SK-N-SH (cell line): ENCODE data around the gene TNFRSF1A. TPM values are rescaled to one million over a fixed set of nuclear protein-coding genes. Genes with fewer than 3 reads are reported as not detected.
"Not testable (repeated sequence)": the region's sequence is repeated elsewhere in the genome, so short reads cannot be mapped to it uniquely, and the experiment has no call there.

Experiments used
- CTCF ChIA-PET: fragments of 300-600, 350-600 bp; formaldehyde crosslinking; extraction: SDS; loops from one replicate; lab custom pipeline; 2021; lab: Yijun Ruan, JAX
- POLR2A ChIA-PET: fragments of 350-600 bp; sonication (Branson Sonifier 250); formaldehyde crosslinking; extraction: SDS; loops from one replicate; lab custom pipeline; 2020; ENCODE audit warnings: antibody characterized with exemption, inconsistent platforms; lab: Yijun Ruan, JAX
- DNase-seq: peaks from one replicate; pipeline ENCODE4 v3.0.0; 2012
- H2AFZ ChIP-seq: fragments of 200-600 bp; sonication (generic); 2 replicates; pipeline ENCODE4 v1.8.1; 2016; ENCODE audit warnings: antibody characterized with exemption, mild to moderate bottlenecking, low read depth
- H3F3A ChIP-seq: fragments of 200-600 bp; sonication (generic); replicated peaks from 2 replicates; pipeline ENCODE3; 2016; ENCODE audit warnings: antibody characterized with exemption, mild to moderate bottlenecking; ENCODE audit not compliant: insufficient read depth
- H3K27ac ChIP-seq, 2 experiments: fragments of 200-500 bp in 1 of 2; fragments of 200-600 bp in 1 of 2; sonication (Bioruptor generic) in 1 of 2; sonication (generic), shearing (Covaris generic) in 1 of 2; 2 replicates each; pipeline versions ENCODE4 v1.5.1 to v1.6.1; 2014 to 2016; ENCODE audit warnings: low read depth in 2 of 2, inconsistent platforms in 1 of 2, low read length in 1 of 2, mild to moderate bottlenecking in 1 of 2, mixed read lengths in 1 of 2
- H3K27me3 ChIP-seq: fragments of 200-600 bp; sonication (generic), shearing (Covaris generic); 2 replicates; pipeline ENCODE4 v1.6.1; 2016; ENCODE audit warnings: mixed run types; ENCODE audit not compliant: insufficient read depth
- H3K36me3 ChIP-seq, 2 experiments: fragments of 200-500 bp in 1 of 2; fragments of 200-600 bp in 1 of 2; sonication (Bioruptor generic) in 1 of 2; sonication (generic) in 1 of 2; replicated peaks in 1 of 2; 2 replicates each; pipeline versions ENCODE3 to v1.5.1; 2014 to 2016; ENCODE audit warnings: low read length in 1 of 2, mild to moderate bottlenecking in 1 of 2; ENCODE audit not compliant: insufficient read depth in 2 of 2, control insufficient read depth in 1 of 2
- H3K4me1 ChIP-seq, 2 experiments: fragments of 200-500 bp in 1 of 2; fragments of 200-600 bp in 1 of 2; sonication (Bioruptor generic) in 1 of 2; sonication (generic), shearing (Covaris generic) in 1 of 2; 2 replicates each; pipeline versions ENCODE4 v1.5.1 to v1.6.1; 2014 to 2016; ENCODE audit warnings: low read depth in 1 of 2, low read length in 1 of 2, mixed run types in 1 of 2; ENCODE audit not compliant: insufficient read depth in 2 of 2, control insufficient read depth in 1 of 2
- H3K4me2 ChIP-seq: fragments of 200-600 bp; sonication (generic), shearing (Covaris generic); 2 replicates; pipeline ENCODE4 v1.6.1; 2017; ENCODE audit warnings: mixed run types
- H3K4me3 ChIP-seq, 2 experiments: fragments of 200-500 bp in 1 of 2; fragments of 200-600 bp in 1 of 2; sonication (Bioruptor generic) in 1 of 2; sonication (generic), shearing (Covaris generic) in 1 of 2; 2 replicates each; pipeline versions ENCODE4 v1.5.1 to v1.8.1; 2014 to 2016; ENCODE audit warnings: low read depth in 2 of 2, inconsistent platforms in 1 of 2, low read length in 1 of 2, mild to moderate bottlenecking in 1 of 2, mixed read lengths in 1 of 2, moderate library complexity in 1 of 2
- H3K79me2 ChIP-seq: fragments of 200-600 bp; sonication (generic); 2 replicates; pipeline ENCODE4 v1.8.1; 2017; ENCODE audit warnings: mild to moderate bottlenecking; ENCODE audit not compliant: insufficient read depth
- H3K9ac ChIP-seq: fragments of 200-600 bp; sonication (generic); 2 replicates; pipeline ENCODE4 v1.6.1; 2017; ENCODE audit warnings: mixed run types
- H3K9me2 ChIP-seq: fragments of 200-600 bp; sonication (generic); 2 replicates; pipeline ENCODE4 v1.6.1; 2017; ENCODE audit warnings: mixed run types
- H3K9me3 ChIP-seq: fragments of 200-600 bp; sonication (generic); 2 replicates; pipeline ENCODE4 v1.6.1; 2017; ENCODE audit warnings: mixed run types, mild to moderate bottlenecking, moderate library complexity
- H4K20me1 ChIP-seq: fragments of 200-600 bp; sonication (generic); 2 replicates; pipeline ENCODE4 v1.6.1; 2017; ENCODE audit warnings: mild to moderate bottlenecking, mixed run types; ENCODE audit not compliant: insufficient read depth
- EP300 ChIP-seq, 2 experiments: IDR thresholded peaks; 2 replicates each; pipeline versions ENCODE4 v1.4.0 to v1.6.1; 2012; ENCODE audit warnings: borderline replicate concordance in 1 of 2, low read depth in 1 of 2, low read length in 1 of 2
- FOSL2 ChIP-seq: IDR thresholded peaks from 2 replicates; pipeline ENCODE4 v1.4.0; 2012; ENCODE audit warnings: low read depth, mild to moderate bottlenecking, moderate library complexity, borderline replicate concordance
- MAX ChIP-seq: IDR thresholded peaks from 2 replicates; pipeline ENCODE4 v1.4.0; 2012; ENCODE audit warnings: low read depth
- MEF2A ChIP-seq: IDR thresholded peaks from 2 replicates; pipeline ENCODE4 v1.4.0; 2012; ENCODE audit warnings: low read depth, borderline replicate concordance
- NRF1 ChIP-seq: IDR thresholded peaks from 2 replicates; pipeline ENCODE4 v1.6.1; 2012; ENCODE audit warnings: low read depth, mild to moderate bottlenecking, low read length
- PBX3 ChIP-seq: IDR thresholded peaks from 2 replicates; pipeline ENCODE4; 2012
- POLR2AphosphoS5 ChIP-seq: IDR thresholded peaks from 2 replicates; pipeline ENCODE4 v1.6.1; 2012; ENCODE audit warnings: low read depth, low read length
- RAD21 ChIP-seq: IDR thresholded peaks from 2 replicates; pipeline ENCODE4 v1.6.1; 2012; ENCODE audit warnings: mild to moderate bottlenecking, low read length
- RXRA ChIP-seq: IDR thresholded peaks from 2 replicates; pipeline ENCODE4 v1.4.0; 2012; ENCODE audit warnings: low read depth, mild to moderate bottlenecking, borderline replicate concordance
- TAF1 ChIP-seq: IDR thresholded peaks from 2 replicates; pipeline ENCODE4 v1.6.1; 2012; ENCODE audit warnings: low read depth, mild to moderate bottlenecking, low read length, moderate library complexity, borderline replicate concordance
- TCF12 ChIP-seq: IDR thresholded peaks from 2 replicates; pipeline ENCODE4 v1.4.0; 2012
- TEAD4 ChIP-seq: IDR thresholded peaks from 2 replicates; pipeline ENCODE4 v1.4.0; 2012; ENCODE audit warnings: mild to moderate bottlenecking, borderline replicate concordance; ENCODE audit not compliant: insufficient read depth
- USF1 ChIP-seq: IDR thresholded peaks from 2 replicates; pipeline ENCODE4 v1.4.0; 2012; ENCODE audit warnings: low read depth, borderline replicate concordance
- YY1 ChIP-seq: IDR thresholded peaks from 2 replicates; pipeline ENCODE4 v1.4.0; 2012; ENCODE audit warnings: low read depth, mild to moderate bottlenecking
- WGBS: methylation state at CpG from one replicate; pipeline ENCODE4 v1.1.6; 2017; ENCODE audit warnings: low lambda C conversion rate; 5-methylcytosine and 5-hydroxymethylcytosine counted together
- polyA plus RNA-seq, 3 experiments: library from polyadenylated mRNA; depleted of rRNA; stranded (reverse); fragments of >200 nt; gene quantifications; 2 replicates each; pipeline ENCODE4 v1.2.3, GENCODE V29; 2012

Gene TNFRSF1A
- polyA plus RNA-seq, 1 of the 3 experiments (the other 2 are of a cell fraction): 92.9 TPM

GRCh38 chr12:6340032-6340638 lies 1.7 kb downstream of the TNFRSF1A start:
- Histone ChIP-seq H3F3A (peaks cover 23% of the 10 kb centered on the region), H2AFZ (no peak overlapping the region), H3K36me3 (no peaks in the 10 kb centered on the region), H3K9ac (peak overlapping the region; percentile 99), H3K27me3 (no peaks in the 10 kb centered on the region), H3K4me2 (peak overlapping the region; percentile 88), H3K9me2 (no peaks in the 10 kb centered on the region), H3K27ac (peak overlapping the region; percentile 88 to 100), H4K20me1 (peaks cover 7% of the 10 kb centered on the region; the same call in 1 of the 2 replicates), H3K79me2 (peaks cover 65% of the 10 kb centered on the region)
- POLR2A ChIA-PET: interaction anchor here (0.6 kb wide), 1 partner anchor 10 kb away, joined by 3 read pairs; no protein-coding TSS in a partner anchor
- DNase-seq: no peak
- TF ChIP-seq NRF1 (no peak), RAD21 (no peak), FOSL2 (peak; percentile 16; the same call in 1 of the 2 replicates), TEAD4 (no peak), EP300 (IDR thresholded peaks at IDR 0.05; ENCODE audit: borderline replicate concordance in 1 of 2, low read depth in 1 of 2, low read length in 1 of 2) (no peak), TCF12 (peak; percentile 76), YY1 (no peak), PBX3 (0 out of 2 replicates have a peak, but pooled peaks have one; percentile 26), MAX (0 out of 2 replicates have a peak, but pooled peaks have one; percentile 42)
- TF ChIP-seq, all 33 proteins: peak for 4
- Histone ChIP-seq H3K9me3 (no peaks in the 10 kb centered on the region), H3K4me1 (peaks cover 44 to 49% of the 10 kb centered on the region in 2 experiments), H3K4me3 (peak overlapping the region; percentile 77 to 99)
- CTCF ChIA-PET: interaction anchor here (0.9 to 1.6 kb wide), 4 partner anchors 16 to 125 kb away, joined by 3 to 5 read pairs (median 3); no protein-coding TSS in a partner anchor
- WGBS: 20% methylated on average over 9 of the region's 9 CpGs

GRCh38 chr12:6338955-6339354 lies 2.9 kb downstream of the TNFRSF1A start:
- peaks cover 35% of the 10 kb centered on the region for H3F3A ChIP-seq
- H3K27me3 ChIP-seq: no peaks in the 10 kb centered on the region
- peak overlapping the region; percentile 77 to 99; a peak in 3 of 4 replicates for H3K4me3 ChIP-seq
- H3K9me2 ChIP-seq: no peaks in the 10 kb centered on the region
- no peak overlapping the region for H2AFZ ChIP-seq
- peaks cover 56 to 57% of the 10 kb centered on the region in 2 experiments for H3K4me1 ChIP-seq
- H4K20me1 ChIP-seq: peaks cover 7% of the 10 kb centered on the region; the same call in 1 of the 2 replicates
- 71% methylated on average over 3 of the region's 3 CpGs for WGBS
- CTCF ChIA-PET: interaction anchor here (0.7 to 2.6 kb wide), 4 partner anchors 13 to 126 kb away, joined by 3 to 9 read pairs (median 4); no protein-coding TSS in a partner anchor
- H3K79me2 ChIP-seq: peaks cover 77% of the 10 kb centered on the region
- peak overlapping the region in 1 of 2 experiments; percentile 100; a peak in 1 of 4 replicates for H3K27ac ChIP-seq
- no peak for DNase-seq
- H3K4me2 ChIP-seq: peak overlapping the region; percentile 88
- H3K9me3 ChIP-seq: no peaks in the 10 kb centered on the region
- TF ChIP-seq PBX3 (no peak), USF1 (no peak), RXRA (no peak), EP300 (IDR thresholded peaks at IDR 0.05; ENCODE audit: borderline replicate concordance in 1 of 2, low read depth in 1 of 2, low read length in 1 of 2) (no peak), TAF1 (no peak), MEF2A (no peak), POLR2AphosphoS5 (no peak), YY1 (no peak)
- TF ChIP-seq, all 33 proteins: peak for 0
- POLR2A ChIA-PET: interaction anchor here (1.1 kb wide), 1 partner anchor 13 kb away, joined by 3 read pairs; no protein-coding TSS in a partner anchor
- H3K36me3 ChIP-seq: peaks cover 1 to 9% of the 10 kb centered on the region in 2 experiments
- peak overlapping the region; percentile 99; the same call in 1 of the 2 replicates for H3K9ac ChIP-seq

GRCh38 chr12:6338536-6338935 lies 3.3 kb downstream of the TNFRSF1A start:
- peak overlapping the region; percentile 88 for H3K4me2 ChIP-seq
- H3K4me3 ChIP-seq: 0 out of 4 replicates have a peak overlapping the region, but pooled peaks of 1 of the 2 experiments have one; percentile 99
- not testable (repeated sequence) for H3K9me3 ChIP-seq, H2AFZ ChIP-seq, DNase-seq, H3K9me2 ChIP-seq, H3K9ac ChIP-seq, H3K27me3 ChIP-seq, H4K20me1 ChIP-seq, H3K36me3 ChIP-seq
- H3K79me2 ChIP-seq: peaks cover 81% of the 10 kb centered on the region
- H3K27ac ChIP-seq: peak overlapping the region in 1 of 2 experiments; percentile 100; a peak in 1 of 4 replicates
- H3K4me1 ChIP-seq: peaks cover 57 to 60% of the 10 kb centered on the region in 2 experiments
- 77% methylated on average over 8 of the region's 8 CpGs for WGBS
- POLR2A ChIA-PET: interaction anchor here (1.1 kb wide), 1 partner anchor 12 kb away, joined by 3 read pairs; no protein-coding TSS in a partner anchor
- CTCF ChIA-PET: interaction anchor here (1.2 to 2.6 kb wide), 4 partner anchors 12 to 127 kb away, joined by 3 to 9 read pairs (median 4); no protein-coding TSS in a partner anchor
- peaks cover 39% of the 10 kb centered on the region for H3F3A ChIP-seq
